ENCODE measurements around the gene MSMO1. TPM values are rescaled to one million over a fixed set of nuclear protein-coding genes. Genes with fewer than 3 reads are reported as not detected.

MSMO1 gene
- total and polyA plus RNA-seq, 2 donors (not counting 3 experiments of a cell fraction or from before 2014, with no cell fraction given): 74.3 to 109 TPM

- DNase-seq (ENCODE audit: low read depth, low spot score) (no peak), FAIRE-seq (no peak)
- Histone ChIP-seq H3K27me3 (ENCODE audit: control insufficient read depth in 2 of 2, insufficient read depth in 2 of 2, low read length in 2 of 2) (peaks cover 0 to 3% of the 10 kb centered on the region in 2 experiments), H3K9me3 (replicated peaks; ENCODE audit: control insufficient read depth, insufficient read depth, low read length) (no peaks in the 10 kb centered on the region), H3K4me1 (ENCODE audit: control insufficient read depth, extremely low read depth, insufficient read depth, low read length) (no peaks in the 10 kb centered on the region), H3K27ac (ENCODE audit: insufficient read depth, low read depth, low read length) (no peak overlapping the region), H3K79me2 (ENCODE audit: control insufficient read depth, insufficient read depth, low read length) (no peaks in the 10 kb centered on the region), H3K36me3 (ENCODE audit: control insufficient read depth in 2 of 2, extremely low read depth in 1 of 2, insufficient read depth in 2 of 2, low read length in 2 of 2) (no peaks in the 10 kb centered on the region), H3K4me3 (replicated peaks in 1 of 3; ENCODE audit: insufficient read depth in 1 of 3, low read depth in 1 of 3, low read length in 3 of 3) (no peak overlapping the region), H4K20me1 (replicated peaks; ENCODE audit: control insufficient read depth, extremely low read depth, insufficient read depth, low read length) (no peaks in the 10 kb centered on the region), H3K9me1 (replicated peaks; ENCODE audit: control insufficient read depth, extremely low read depth, insufficient read depth, low read length) (no peaks in the 10 kb centered on the region), H3K9ac (replicated peaks; ENCODE audit: extremely low read depth, insufficient read depth, low read length) (no peak overlapping the region), H2AFZ (ENCODE audit: low read depth, low read length) (no peak overlapping the region), H3K4me2 (ENCODE audit: insufficient read depth, low read length) (no peak overlapping the region)
- CTCF ChIA-PET: interaction anchor here (1.0 to 12.4 kb wide), 4 partner anchors 9 to 222 kb away, joined by 3 to 347 read pairs (median 4); no protein-coding TSS in a partner anchor
- POLR2A ChIA-PET: no interaction called here
- intact Hi-C loops (cut with micrococcal nuclease): no loop called here
- TF ChIP-seq EZH2 (IDR thresholded peaks at IDR 0.05; ENCODE audit: borderline replicate concordance, low read depth, low read length, severe bottlenecking) (no peak), POLR2AphosphoS5 (IDR thresholded peaks at IDR 0.05; ENCODE audit: insufficient read depth, low read depth, low read length) (no peak), JUN (IDR thresholded peaks at IDR 0.05; ENCODE audit: borderline replicate concordance, insufficient read depth, insufficient read length, low read depth) (no peak), MAX (IDR thresholded peaks at IDR 0.05; ENCODE audit: insufficient read depth, insufficient read length) (no peak), GATA2 (IDR thresholded peaks at IDR 0.05; ENCODE audit: insufficient read depth, insufficient read length, low read depth, low read length) (no peak), POLR2A (IDR thresholded peaks at IDR 0.05; ENCODE audit: low read depth, low read length) (no peak), FOS (IDR thresholded peaks at IDR 0.05; ENCODE audit: borderline replicate concordance, insufficient read depth, low read length) (no peak), MYC (IDR thresholded peaks at IDR 0.05; ENCODE audit: low read depth, low read length) (no peak), CTCF (IDR thresholded peaks at IDR 0.05; ENCODE audit: extremely low read depth in 1 of 2, insufficient read depth in 1 of 2, low read depth in 1 of 2, low read length in 2 of 2) (no peak)
- dilution Hi-C loops (cut with MboI; ENCODE audit: extremely low pct_ligation_motif_present, low sequenced_read_pairs): no loop called here
- no TSS peak for BruUV-seq (replicated peaks)
Observed at GRCh38 chr4:165351359-165352130, 24.1 kb downstream of the MSMO1 start.

Data from endothelial cell of umbilical vein (primary cell).